Heart right ventricle (tissue), 16 donors: ENCODE measurements around the gene MGLL. TPM values are rescaled to one million over a fixed set of nuclear protein-coding genes. Genes with fewer than 3 reads are reported as not detected.

Experiments
- ATAC-seq, 8 donors: fragments of 200-7000 bp; cut with Tn5 transposase; one replicate each; pipeline ENCODE4 v1.9.1; 2020; ENCODE audit warnings: mild to moderate bottlenecking in 8 of 8, moderate library complexity in 8 of 8, moderate number of reproducible peaks in 1 of 8
- DNase-seq, 2 donors: peaks; one replicate each; pipeline ENCODE4 v3.0.0-alpha.2; 2020
- H3K27ac ChIP-seq, 10 donors: fragments of 200-600 bp; sonication (generic) in 2 of 10; one replicate each; pipeline versions ENCODE4 v1.5.0 to v1.8.0; 2020 to 2022; ENCODE audit warnings: mild to moderate bottlenecking in 3 of 10
- H3K27me3 ChIP-seq, 7 donors: fragments of 200-600 bp; one replicate each; pipeline ENCODE4 v1.8.0; 2021 to 2022; ENCODE audit warnings: mild to moderate bottlenecking in 2 of 7
- H3K36me3 ChIP-seq, 9 donors: fragments of 200-600 bp; sonication (generic) in 1 of 9; one replicate each; pipeline versions ENCODE4 v1.5.0 to v1.8.0; 2020 to 2022; ENCODE audit warnings: mild to moderate bottlenecking in 2 of 9
- H3K4me1 ChIP-seq, 9 donors: fragments of 200-600 bp; sonication (generic) in 1 of 9; one replicate each; pipeline versions ENCODE4 v1.5.0 to v1.8.0; 2020 to 2022; ENCODE audit warnings: mild to moderate bottlenecking in 4 of 9
- H3K4me3 ChIP-seq, 10 donors: fragments of 200-600 bp; sonication (generic) in 2 of 10; one replicate each; pipeline versions ENCODE4 v1.5.0 to v1.8.0; 2020 to 2022; ENCODE audit warnings: mild to moderate bottlenecking in 7 of 10, moderate library complexity in 2 of 10
- H3K9me3 ChIP-seq, 11 donors: fragments of 200-600 bp in 10 of 11; sonication (generic) in 2 of 11; one replicate each; pipeline versions ENCODE4 v1.5.0 to v1.8.0; 2013 to 2022; ENCODE audit warnings: mild to moderate bottlenecking in 2 of 11, control low read depth in 1 of 11, moderate library complexity in 1 of 11
- CTCF ChIP-seq, 9 donors: fragments of 200-600 bp; sonication (generic) in 2 of 9; IDR thresholded peaks; one replicate each; pipeline versions ENCODE4 v1.5.0 to v1.8.0; 2021 to 2022; ENCODE audit warnings: antibody characterized with exemption in 9 of 9, mild to moderate bottlenecking in 5 of 9, moderate library complexity in 1 of 9
- WGBS, 2 donors: extraction: QIAGEN DNeasy Blood & Tissue Kit; methylation state at CpG; one replicate each; pipeline ENCODE4 v1.1.7; 2013; ENCODE audit warnings: inconsistent platforms in 1 of 2; 5-methylcytosine and 5-hydroxymethylcytosine counted together
- intact Hi-C, 10 donors: fragments of 100-400 bp; cut with DNase I; formaldehyde crosslinking; loops; one replicate each; pipeline versions ENCODE4 v1.11.1 to v1.14.2; 2022
- polyA plus RNA-seq, 2 donors: library from polyadenylated mRNA; stranded (reverse); fragments of 200-250 nt; gene quantifications; one replicate each; pipeline ENCODE4 v1.2.3, GENCODE V29; 2013
- total RNA-seq, 10 donors: library from RNA; stranded (reverse); fragmentation: NEBNext Ultra II Directional in 3 of 10; extraction: Animal tissue kit (Norgen Biotek cat#: 25700) in 3 of 10; gene quantifications; one replicate each; pipeline versions ENCODE4 v1.2.1 to v1.2.4, GENCODE V29; 2021 to 2023
- donor health status: Arrhythmogenic right ventricular cardiomyopathy.
- donor health status: ischemic (EF 13 %, LVEDD 7.1; RV severe dilation, severe dysfunction).
- donor health status: healthy with polysubstance abuse.
- donor health status: DM: no; HTN: yes; CAD: no.
- donor health status: DM: no; HTN: no; CAD: no.
- donor health status: ischemic (EF 25% LVEDD 6.9; RV normal size, moderate dysfunction).
- donor health status: ischemic (EF 25% LVEDD 5.7; RV mildly dilated, moderate dysfunction).
- donor health status: healthy.
- donor health status: DM: yes; HTN: yes; CAD: no.
- donor health status: Ischemic cardiomyopathy.
- donor health status: ischemic (EF 35%, LVEDD 5.7; RV mildly dilated, moderate dysfunction).
- donor health status: nonischemic (EF 11% LVEDD 7.7; RV severe dilation, severe dysfunction).
- donor health status: DM: yes; HTN: yes; CAD: no.
- donor health status: PGD.
- donor health status: ischemic (EF 29% LVEDD 5.4; RV normal size, mild dysfunction).
- donor health status: nonischemic (EF 23%, LVEDD 6.1; RV moderate dilation, normal function).

MGLL gene
- total and polyA plus RNA-seq, 12 donors, result 35.7 to 103 (median 65.2) TPM

- ATAC-seq (no peak), DNase-seq (no peak)
- H3K27ac ChIP-seq, result no peak overlapping the region
- peaks cover 0 to 64% (median 0%) of the 10 kb centered on the region in 9 donors for H3K36me3 ChIP-seq
- 93 to 95% methylated on average over 3 of the region's 3 CpGs for WGBS, 2 donors
- TF ChIP-seq CTCF (IDR thresholded peaks at IDR 0.05), result no peak
- H3K4me3 ChIP-seq, result no peak overlapping the region
- peaks cover 14 to 71% (median 41%) of the 10 kb centered on the region in 9 donors for H3K4me1 ChIP-seq
- H3K27me3 ChIP-seq, result no peaks in the 10 kb centered on the region
- H3K9me3 ChIP-seq, result no peaks in the 10 kb centered on the region
- intact Hi-C loops, result loop anchor here in 1 of 10 donors (10.0 kb wide), 1 partner anchor 57 kb away; no protein-coding TSS in a partner anchor
Measured at GRCh38 chr3:127758013-127758412, 64.3 kb downstream of the MGLL start.

GRCh38 chr3:127755305-127755681, 67.0 kb downstream of the MGLL start:
- intact Hi-C loops, result loop anchor here in 1 of 10 donors (10.0 kb wide), 1 partner anchor 60 kb away; no protein-coding TSS in a partner anchor
- peaks cover 4 to 66% (median 26%) of the 10 kb centered on the region in 9 donors for H3K4me1 ChIP-seq
- peak overlapping the region in 5 of 10 donors; percentile 15 to 60 (median 28) for H3K27ac ChIP-seq
- H3K4me3 ChIP-seq, result no peak overlapping the region
- peaks cover 0 to 52% (median 0%) of the 10 kb centered on the region in 9 donors for H3K36me3 ChIP-seq
- no peaks in the 10 kb centered on the region for H3K9me3 ChIP-seq
- ATAC-seq, result no peak
- WGBS, 2 donors, result 92 to 94% methylated on average over 12 of the region's 12 CpGs
- no peaks in the 10 kb centered on the region for H3K27me3 ChIP-seq
- DNase-seq, result no peak
- no peak for TF ChIP-seq CTCF (IDR thresholded peaks at IDR 0.05)

GRCh38 chr3:127754411-127755304, 67.7 kb downstream of the MGLL start:
- peaks cover 0 to 45% (median 0%) of the 10 kb centered on the region in 9 donors for H3K36me3 ChIP-seq
- ATAC-seq, result peak in 3 of 8 donors; percentile 17 to 32 (median 21)
- peaks cover 4 to 66% (median 26%) of the 10 kb centered on the region in 9 donors for H3K4me1 ChIP-seq
- 81 to 87% methylated on average over 34 of the region's 34 CpGs for WGBS, 2 donors
- no peak for DNase-seq
- H3K4me3 ChIP-seq, result no peak overlapping the region
- intact Hi-C loops, result loop anchor here in 1 of 10 donors (10.0 kb wide), 1 partner anchor 60 kb away; no protein-coding TSS in a partner anchor
- H3K9me3 ChIP-seq, result no peaks in the 10 kb centered on the region
- peak overlapping the region in 6 of 10 donors; percentile 15 to 60 (median 30) for H3K27ac ChIP-seq
- no peaks in the 10 kb centered on the region for H3K27me3 ChIP-seq
- no peak for TF ChIP-seq CTCF (IDR thresholded peaks at IDR 0.05)

- ATAC-seq (peak in 4 of 8 donors; percentile 10 to 34 (median 24)), DNase-seq (no peak)
- Histone ChIP-seq H3K4me1 (peaks cover 10 to 69% (median 31%) of the 10 kb centered on the region in 9 donors), H3K27me3 (no peaks in the 10 kb centered on the region), H3K27ac (peak overlapping the region in 4 of 10 donors; percentile 19 to 60 (median 44)), H3K9me3 (no peaks in the 10 kb centered on the region), H3K4me3 (no peak overlapping the region), H3K36me3 (peaks cover 0 to 38% (median 0%) of the 10 kb centered on the region in 9 donors)
- 82 to 85% methylated on average over 8 of the region's 8 CpGs for WGBS, 2 donors
- TF ChIP-seq CTCF (IDR thresholded peaks at IDR 0.05), result no peak
- intact Hi-C loops, result loop anchor here in 1 of 10 donors (10.0 kb wide), 1 partner anchor 61 kb away; no protein-coding TSS in a partner anchor
Measured at GRCh38 chr3:127753898-127754410, 68.4 kb downstream of the MGLL start.
